Endometrium (tissue), 2 donors: ENCODE measurements around the gene CDH20.

Experiments
- FAIRE-seq: peaks from 2 replicates; lab custom pipeline; 2012; peaks lifted over from hg19 to GRCh38; lab: Jason Lieb, UNC
- donor health status: control.
- donor health status: control.

CDH20 gene

GRCh38 chr18:61426492-61427053 is 93.3 kb downstream of the CDH20 start:
- FAIRE-seq: no peak

GRCh38 chr18:61428266-61428665 is 95.0 kb downstream of the CDH20 start:
- no peak for FAIRE-seq

- FAIRE-seq: no peak
Observed at GRCh38 chr18:61432590-61432989, 99.4 kb downstream of the CDH20 start.

- no peak for FAIRE-seq
Observed at GRCh38 chr18:61435064-61435652, 101.9 kb downstream of the CDH20 start.

- FAIRE-seq: no peak
Observed at GRCh38 chr18:61443081-61443725, 110.0 kb downstream of the CDH20 start.

GRCh38 chr18:61448316-61448715 is 115.1 kb downstream of the CDH20 start:
- no peak for FAIRE-seq

- peak; percentile 98 for FAIRE-seq
Observed at GRCh38 chr18:61459896-61460648, 126.8 kb downstream of the CDH20 start.

GRCh38 chr18:61464551-61465142 is 131.4 kb downstream of the CDH20 start:
- no peak for FAIRE-seq

- no peak for FAIRE-seq
Observed at GRCh38 chr18:61466736-61467135, 133.5 kb downstream of the CDH20 start.

GRCh38 chr18:61470031-61470674 is 136.9 kb downstream of the CDH20 start:
- no peak for FAIRE-seq

- no peak for FAIRE-seq
Observed at GRCh38 chr18:61471541-61471940, 138.3 kb downstream of the CDH20 start.

GRCh38 chr18:61471942-61472341 is 138.7 kb downstream of the CDH20 start:
- FAIRE-seq: no peak

GRCh38 chr18:61474341-61474740 is 141.1 kb downstream of the CDH20 start:
- no peak for FAIRE-seq

- no peak for FAIRE-seq
Observed at GRCh38 chr18:61474918-61475317, 141.7 kb downstream of the CDH20 start.

- FAIRE-seq: no peak
Observed at GRCh38 chr18:61475931-61476330, 142.7 kb downstream of the CDH20 start.

- FAIRE-seq: no peak
Observed at GRCh38 chr18:61489334-61489733, 156.1 kb downstream of the CDH20 start.

GRCh38 chr18:61496374-61496773 is 163.1 kb downstream of the CDH20 start:
- FAIRE-seq: no peak

- no peak for FAIRE-seq
Observed at GRCh38 chr18:61497422-61497821, 164.2 kb downstream of the CDH20 start.

GRCh38 chr18:61502472-61502871 is 169.2 kb downstream of the CDH20 start:
- FAIRE-seq: peak; percentile 88

GRCh38 chr18:61503688-61504087 is 170.5 kb downstream of the CDH20 start:
- no peak for FAIRE-seq

GRCh38 chr18:61528961-61529360 is 195.7 kb downstream of the CDH20 start:
- FAIRE-seq: no peak

GRCh38 chr18:61530681-61531080 is 197.5 kb downstream of the CDH20 start:
- no peak for FAIRE-seq
